HG02885 (cell line): ENCODE data around the gene LRRC4B.

Experiments
- ATAC-seq: cut with Tn5 transposase; IDR thresholded peaks from one replicate; pipeline ENCODE4 v1.9.1; 2021; ENCODE audit warnings: mild to moderate bottlenecking; ENCODE audit not compliant: unreplicated experiment, poor library complexity

LRRC4B gene

DNA sequence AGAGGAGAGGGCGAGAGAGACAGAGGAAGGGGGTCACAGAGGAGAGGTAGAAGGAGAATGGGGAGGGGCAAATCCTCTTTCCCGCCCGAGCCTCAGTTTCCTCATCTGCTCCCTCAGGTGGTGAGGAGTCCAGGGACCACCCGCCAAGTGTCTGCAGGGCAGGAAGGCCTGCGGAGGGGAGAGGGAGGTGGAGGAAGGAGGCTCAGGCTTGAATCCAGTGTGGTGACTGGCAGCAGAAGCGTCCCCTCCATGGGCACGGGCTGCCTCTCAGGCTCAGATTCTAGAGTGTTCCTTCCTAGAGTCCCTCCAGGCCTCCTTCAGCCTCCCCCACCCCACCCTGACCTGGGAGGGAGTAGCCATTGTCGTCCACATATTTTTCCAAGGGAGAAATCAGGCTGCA lies 75.1 kb downstream of the LRRC4B start:
- ATAC-seq = no peak

- ATAC-seq = no peak
Observed at GRCh38 chr19:50492303-50493052, 75.8 kb downstream of the LRRC4B start.

DNA sequence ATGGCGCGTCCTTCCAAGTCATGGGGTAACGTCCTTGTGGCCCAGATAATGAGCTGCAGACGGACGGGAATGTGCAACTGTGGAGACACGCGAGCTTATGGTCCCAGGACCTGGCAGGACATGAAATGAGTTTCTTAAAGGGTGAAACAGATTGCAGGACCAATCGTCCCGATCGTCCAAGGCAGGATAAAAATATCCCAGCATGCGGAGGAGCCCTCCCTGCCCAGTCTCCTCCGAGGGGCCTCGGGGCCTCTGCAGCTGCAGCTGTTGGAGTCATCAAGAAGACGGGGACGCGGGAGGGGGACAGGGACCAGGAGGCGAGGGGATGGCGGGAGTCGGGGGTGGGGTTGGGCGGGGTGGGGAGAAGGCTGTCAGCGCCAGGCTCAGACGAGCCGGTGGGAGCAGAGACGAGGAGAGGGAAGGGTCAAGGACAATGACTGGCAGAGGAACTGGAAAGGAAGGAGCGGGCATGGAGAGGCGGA lies 77.2 kb downstream of the LRRC4B start:
- no peak for ATAC-seq

GRCh38 chr19:50490411-50490811 lies 77.8 kb downstream of the LRRC4B start:
- no peak for ATAC-seq

GRCh38 chr19:50489461-50490011 lies 78.7 kb downstream of the LRRC4B start:
- ATAC-seq = no peak

DNA sequence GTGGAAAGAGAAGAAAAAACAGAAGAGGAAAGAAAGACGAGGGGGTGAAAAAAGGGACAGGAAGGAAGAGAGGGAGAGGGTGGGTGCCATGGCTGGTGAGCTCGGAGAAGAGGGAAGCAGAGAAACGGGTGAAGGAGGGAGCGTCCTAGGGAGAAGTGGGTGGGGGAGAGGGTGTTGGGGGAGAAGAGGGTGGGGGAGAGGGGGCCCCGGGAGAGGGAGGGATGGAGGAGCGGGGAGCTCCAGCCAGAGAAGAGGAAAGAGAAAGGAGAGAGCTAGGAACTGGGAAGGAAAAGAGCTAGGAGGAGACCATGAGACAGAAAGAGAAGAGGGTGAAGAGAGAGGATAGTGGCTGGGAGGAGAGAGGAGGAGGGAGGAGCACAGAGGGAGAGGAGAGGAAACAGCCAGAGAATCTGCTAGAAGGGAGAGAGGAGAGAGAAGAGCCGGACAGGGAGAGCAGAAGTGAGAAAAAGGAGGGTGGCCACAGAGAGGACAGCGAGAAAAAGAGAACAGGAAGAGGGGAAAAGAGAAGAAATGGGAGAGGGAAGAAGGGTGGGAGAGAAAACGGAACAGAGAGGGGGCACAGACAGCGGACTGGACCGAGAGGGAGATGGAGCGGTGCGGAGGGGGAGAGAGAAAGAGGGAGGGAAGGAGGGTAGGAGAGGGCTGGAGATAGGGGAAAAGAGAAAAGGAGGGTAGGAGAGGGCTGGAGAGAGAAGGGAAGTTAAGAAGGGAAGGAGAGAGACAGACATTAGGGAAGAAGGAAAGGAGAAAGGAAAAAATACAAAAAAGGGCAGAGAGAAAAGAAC lies 79.6 kb downstream of the LRRC4B start:
- no peak for ATAC-seq

DNA sequence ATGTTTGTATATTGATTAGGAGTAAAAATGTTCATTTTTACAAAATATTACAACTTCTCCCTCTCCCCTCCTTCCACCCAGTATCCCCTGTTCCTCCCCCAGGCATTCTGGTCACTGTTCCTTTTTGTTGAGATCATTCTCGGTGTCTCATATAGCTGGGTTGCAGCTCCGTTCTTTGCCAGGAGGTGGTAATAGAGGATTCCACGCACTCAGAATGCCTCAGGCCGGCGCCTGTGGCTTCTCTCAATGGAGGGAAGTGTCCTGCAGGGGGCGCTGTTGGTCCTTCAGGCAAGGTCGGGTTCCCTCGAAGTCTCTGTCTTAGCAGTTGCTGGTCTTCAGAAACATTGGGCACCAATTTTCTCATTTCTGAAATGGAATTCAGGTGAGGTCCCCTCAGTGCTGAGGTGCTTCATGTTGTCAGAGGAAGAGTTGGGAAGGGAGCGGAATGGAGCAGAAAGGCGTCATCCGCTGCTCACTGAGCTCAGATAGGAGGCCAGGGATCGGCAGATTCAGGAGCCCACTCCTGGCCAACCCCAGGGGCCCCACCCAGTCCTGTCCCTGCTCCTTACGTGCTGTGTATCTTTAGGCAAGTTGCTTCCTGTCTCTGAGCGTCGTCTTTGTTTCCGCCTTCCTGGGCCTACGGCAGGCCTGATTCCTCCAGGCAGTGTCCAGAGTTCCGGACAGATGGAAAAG lies 81.3 kb downstream of the LRRC4B start:
- no peak for ATAC-seq

DNA sequence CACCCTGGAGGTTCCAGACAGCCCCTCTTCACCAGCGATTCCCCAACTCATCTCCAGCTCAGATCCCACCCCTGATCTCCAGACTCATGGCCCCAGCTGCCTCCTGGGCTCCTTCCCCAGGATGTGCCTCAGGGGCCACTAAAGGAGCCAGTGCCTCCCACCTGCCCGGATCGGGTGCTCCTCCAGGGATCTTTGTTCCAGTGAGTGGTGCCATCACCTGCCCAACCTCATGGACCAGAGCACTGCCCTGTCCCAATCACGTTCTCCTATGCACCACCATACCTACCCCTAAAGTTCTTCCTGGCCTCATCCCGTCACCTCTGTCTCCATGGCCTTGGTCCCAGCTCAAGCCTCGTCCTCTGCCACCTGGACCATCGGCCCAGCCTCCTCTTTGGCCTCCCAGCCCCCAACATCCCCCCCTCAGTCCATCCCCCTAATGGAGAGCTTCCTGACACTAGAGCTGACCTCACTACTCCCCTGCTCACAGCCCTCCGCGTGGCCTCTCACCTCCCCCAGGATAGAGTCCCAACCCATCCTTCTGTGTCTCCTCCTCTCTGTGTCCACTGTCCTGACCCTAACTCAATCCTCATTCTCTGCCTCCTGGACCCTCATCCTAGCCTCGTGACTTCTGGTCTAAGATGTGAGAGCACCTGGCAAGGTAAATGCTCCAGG lies 82.8 kb downstream of the LRRC4B start:
- ATAC-seq = no peak

DNA sequence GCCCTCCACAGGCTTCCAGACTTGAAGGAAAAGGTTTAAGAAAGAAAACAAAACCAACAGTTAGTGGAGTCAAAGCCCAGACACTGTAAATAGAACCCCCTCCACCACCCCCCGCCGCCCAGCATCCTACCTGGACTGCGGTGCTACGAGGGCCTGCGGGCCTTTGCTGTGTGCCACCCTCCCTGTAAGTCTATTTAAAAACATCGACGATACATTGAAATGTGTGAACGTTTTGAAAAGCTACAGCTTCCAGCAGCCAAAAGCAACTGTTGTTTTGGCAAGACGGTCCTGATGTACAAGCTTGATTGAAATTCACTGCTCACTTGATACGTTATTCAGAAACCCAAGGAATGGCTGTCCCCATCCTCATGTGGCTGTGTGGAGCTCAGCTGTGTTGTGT lies 85.3 kb downstream of the LRRC4B start:
- ATAC-seq = no peak

DNA sequence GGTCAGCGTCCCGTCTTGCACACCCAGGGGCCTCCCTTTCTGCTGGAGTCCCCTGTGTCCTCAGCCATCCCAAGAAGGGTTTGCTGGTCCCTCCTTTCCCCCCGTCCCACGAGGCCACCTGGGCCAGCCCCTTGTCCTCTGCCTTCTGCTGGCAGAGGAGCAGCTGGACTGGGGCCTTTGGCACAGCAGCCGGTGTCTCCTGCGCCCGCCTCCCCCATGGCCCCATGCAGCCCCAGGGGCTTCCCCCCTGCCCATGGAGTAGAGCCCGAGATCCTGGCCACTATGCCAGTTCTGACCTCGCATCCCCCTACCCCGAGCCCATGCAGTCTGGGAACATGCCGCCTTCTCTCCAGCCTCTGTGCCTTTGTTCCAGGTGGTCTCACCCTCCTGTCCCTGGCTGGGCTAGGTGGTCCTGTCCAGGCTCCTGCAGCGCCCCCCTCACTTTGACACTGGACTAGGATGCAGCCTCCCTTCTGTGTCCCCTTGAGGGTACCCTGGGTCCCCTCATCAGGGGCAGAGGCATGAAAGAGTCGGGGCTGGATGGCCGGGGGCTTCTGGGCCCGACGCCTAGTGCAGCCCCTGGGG lies 85.9 kb downstream of the LRRC4B start:
- no peak for ATAC-seq

- no peak for ATAC-seq
Observed at GRCh38 chr19:50481351-50482149, 86.7 kb downstream of the LRRC4B start.

- no peak for ATAC-seq
Observed at GRCh38 chr19:50480281-50481111, 87.7 kb downstream of the LRRC4B start.

DNA sequence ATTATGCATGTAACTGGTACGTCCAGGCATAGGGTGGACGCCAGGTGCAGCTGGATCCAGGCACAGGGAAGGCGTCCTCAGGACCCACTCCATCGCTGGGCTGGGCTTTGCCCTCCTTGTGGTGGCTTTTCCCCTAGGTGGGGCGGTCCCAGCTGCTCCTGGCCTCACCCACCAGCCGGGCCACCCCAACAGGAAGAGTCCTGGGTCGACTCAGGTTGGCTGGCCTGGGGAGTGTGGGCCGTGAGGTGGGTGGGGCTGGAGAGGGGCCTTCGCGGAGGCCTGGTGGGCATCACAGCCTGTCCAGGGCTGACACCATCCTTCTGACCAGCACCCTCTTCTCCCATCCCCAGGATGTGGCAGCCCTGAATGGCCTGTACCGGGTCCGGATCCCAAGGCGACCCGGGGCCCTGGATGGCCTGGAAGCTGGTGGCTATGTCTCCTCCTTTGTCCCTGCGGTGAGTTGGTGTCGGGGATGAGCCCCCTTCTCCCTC lies 88.4 kb downstream of the LRRC4B start:
- ATAC-seq = no peak

DNA sequence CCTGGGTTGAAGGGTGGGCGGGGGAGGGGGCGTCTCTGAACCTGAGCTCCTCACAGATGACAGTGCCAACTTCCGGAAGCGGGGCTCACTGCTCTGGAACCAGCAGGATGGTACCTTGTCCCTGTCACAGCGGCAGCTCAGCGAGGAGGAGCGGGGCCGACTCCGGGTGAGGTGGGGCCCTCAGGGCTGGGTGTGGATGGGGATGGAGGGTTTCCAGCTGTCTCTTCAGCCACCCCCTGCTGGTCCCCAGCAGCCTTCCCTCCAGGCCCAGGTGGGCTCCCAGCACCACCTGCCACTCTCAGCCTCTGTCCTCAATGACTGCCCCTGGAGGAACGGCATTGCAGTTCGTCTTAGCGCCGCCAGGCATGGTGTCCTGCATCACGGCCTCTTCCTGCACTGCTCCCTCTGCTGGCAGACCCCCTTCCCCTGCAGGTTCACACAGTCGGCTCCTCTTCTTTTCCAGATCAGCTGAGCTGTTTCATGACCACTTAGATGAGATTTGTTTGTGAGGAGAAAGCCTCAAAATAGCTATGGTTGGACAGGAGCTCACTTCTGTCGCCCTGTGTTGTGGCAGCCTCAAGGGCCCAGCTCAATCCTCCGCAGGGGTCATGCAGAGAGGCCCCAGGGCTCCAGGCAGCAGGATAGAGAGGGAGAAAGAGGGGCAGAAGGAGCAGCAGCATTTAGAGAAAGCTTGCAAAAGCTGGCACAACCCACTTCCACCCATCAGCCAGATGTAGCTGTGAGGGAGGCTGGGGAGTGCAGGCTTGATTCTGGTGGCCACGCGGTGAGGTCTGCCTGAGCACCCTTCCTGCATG lies 89.1 kb downstream of the LRRC4B start:
- ATAC-seq = no peak

DNA sequence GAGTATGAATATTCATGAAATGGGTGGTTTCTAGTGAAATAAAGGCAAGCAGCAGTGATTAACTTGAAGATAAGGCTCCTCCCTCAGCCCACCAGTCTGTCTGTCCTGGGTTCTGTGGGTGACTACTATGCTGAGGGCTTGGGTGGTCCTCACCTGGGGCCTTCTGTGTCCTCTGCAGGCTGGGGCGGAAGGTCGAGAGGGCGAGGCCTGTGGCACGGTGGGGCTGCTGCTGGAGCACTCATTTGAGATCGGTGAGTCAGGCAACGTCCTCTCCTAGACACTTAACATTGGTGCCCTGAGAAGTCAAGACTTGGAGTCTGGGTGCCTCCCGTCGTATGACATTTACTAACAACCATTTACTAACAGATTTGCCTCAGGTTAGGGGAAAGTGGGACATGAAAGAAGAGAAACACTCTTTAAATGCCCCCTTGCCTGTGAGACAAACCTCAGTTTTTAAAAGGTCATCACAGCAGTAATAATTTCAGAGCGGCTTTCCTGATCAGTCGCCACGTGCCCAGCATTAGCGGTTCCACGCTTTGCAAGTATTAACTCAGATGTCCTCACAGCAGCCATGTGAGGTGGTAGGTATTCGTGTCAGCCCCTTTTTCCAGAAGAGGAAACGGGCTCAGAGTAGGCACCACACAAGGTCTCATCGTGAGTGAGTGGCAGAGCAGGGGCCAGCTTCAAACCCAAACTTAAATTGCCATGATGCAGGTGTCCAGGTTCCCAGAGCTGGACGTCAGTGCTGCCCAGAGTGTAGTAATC lies 90.3 kb downstream of the LRRC4B start:
- ATAC-seq = no peak

GRCh38 chr19:50476907-50477238 lies 91.4 kb downstream of the LRRC4B start:
- no peak for ATAC-seq
